HCT116 (cell line): ENCODE data around the gene RECQL5.

Experiments used
- CBX3 ChIP-seq: IDR thresholded peaks from 2 replicates; pipeline ENCODE4 v1.6.1; 2012; ENCODE audit warnings: low read depth
- POLR2AphosphoS5 ChIP-seq: IDR thresholded peaks from 2 replicates; pipeline ENCODE4 v1.6.1; 2011; ENCODE audit warnings: mild to moderate bottlenecking, low read depth, low read length, moderate library complexity
- TF ChIP-seq, protein P1 (sequence below), 3 experiments: fragments of 200-600 bp in 1 of 3; sonication (generic) in 1 of 3; IDR thresholded peaks in 2 of 3; conservative IDR thresholded peaks in 1 of 3; 2 replicates each; pipeline ENCODE4 v1.5.1; 2012 to 2017; ENCODE audit warnings: low read depth in 2 of 3, low read length in 2 of 3, antibody characterized with exemption in 1 of 3, borderline replicate concordance in 1 of 3, control low read depth in 1 of 3, mild to moderate bottlenecking in 1 of 3, mixed read lengths in 1 of 3, mixed run types in 1 of 3, moderate library complexity in 1 of 3; ENCODE audit not compliant: insufficient read depth in 1 of 3
- TF ChIP-seq, protein P2 (sequence below): IDR thresholded peaks from 2 replicates; pipeline ENCODE4 v1.6.1; 2012; ENCODE audit warnings: low read depth

- TF ChIP-seq, protein P1, sequence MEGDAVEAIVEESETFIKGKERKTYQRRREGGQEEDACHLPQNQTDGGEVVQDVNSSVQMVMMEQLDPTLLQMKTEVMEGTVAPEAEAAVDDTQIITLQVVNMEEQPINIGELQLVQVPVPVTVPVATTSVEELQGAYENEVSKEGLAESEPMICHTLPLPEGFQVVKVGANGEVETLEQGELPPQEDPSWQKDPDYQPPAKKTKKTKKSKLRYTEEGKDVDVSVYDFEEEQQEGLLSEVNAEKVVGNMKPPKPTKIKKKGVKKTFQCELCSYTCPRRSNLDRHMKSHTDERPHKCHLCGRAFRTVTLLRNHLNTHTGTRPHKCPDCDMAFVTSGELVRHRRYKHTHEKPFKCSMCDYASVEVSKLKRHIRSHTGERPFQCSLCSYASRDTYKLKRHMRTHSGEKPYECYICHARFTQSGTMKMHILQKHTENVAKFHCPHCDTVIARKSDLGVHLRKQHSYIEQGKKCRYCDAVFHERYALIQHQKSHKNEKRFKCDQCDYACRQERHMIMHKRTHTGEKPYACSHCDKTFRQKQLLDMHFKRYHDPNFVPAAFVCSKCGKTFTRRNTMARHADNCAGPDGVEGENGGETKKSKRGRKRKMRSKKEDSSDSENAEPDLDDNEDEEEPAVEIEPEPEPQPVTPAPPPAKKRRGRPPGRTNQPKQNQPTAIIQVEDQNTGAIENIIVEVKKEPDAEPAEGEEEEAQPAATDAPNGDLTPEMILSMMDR (IDR thresholded peaks at IDR 0.05 in 2 of 3, conservative IDR thresholded peaks at IDR 0.05 in 1 of 3; ENCODE audit: borderline replicate concordance in 1 of 3, insufficient read depth in 1 of 3, low read depth in 2 of 3, low read length in 2 of 3), result no peak
- TF ChIP-seq, protein P2, sequence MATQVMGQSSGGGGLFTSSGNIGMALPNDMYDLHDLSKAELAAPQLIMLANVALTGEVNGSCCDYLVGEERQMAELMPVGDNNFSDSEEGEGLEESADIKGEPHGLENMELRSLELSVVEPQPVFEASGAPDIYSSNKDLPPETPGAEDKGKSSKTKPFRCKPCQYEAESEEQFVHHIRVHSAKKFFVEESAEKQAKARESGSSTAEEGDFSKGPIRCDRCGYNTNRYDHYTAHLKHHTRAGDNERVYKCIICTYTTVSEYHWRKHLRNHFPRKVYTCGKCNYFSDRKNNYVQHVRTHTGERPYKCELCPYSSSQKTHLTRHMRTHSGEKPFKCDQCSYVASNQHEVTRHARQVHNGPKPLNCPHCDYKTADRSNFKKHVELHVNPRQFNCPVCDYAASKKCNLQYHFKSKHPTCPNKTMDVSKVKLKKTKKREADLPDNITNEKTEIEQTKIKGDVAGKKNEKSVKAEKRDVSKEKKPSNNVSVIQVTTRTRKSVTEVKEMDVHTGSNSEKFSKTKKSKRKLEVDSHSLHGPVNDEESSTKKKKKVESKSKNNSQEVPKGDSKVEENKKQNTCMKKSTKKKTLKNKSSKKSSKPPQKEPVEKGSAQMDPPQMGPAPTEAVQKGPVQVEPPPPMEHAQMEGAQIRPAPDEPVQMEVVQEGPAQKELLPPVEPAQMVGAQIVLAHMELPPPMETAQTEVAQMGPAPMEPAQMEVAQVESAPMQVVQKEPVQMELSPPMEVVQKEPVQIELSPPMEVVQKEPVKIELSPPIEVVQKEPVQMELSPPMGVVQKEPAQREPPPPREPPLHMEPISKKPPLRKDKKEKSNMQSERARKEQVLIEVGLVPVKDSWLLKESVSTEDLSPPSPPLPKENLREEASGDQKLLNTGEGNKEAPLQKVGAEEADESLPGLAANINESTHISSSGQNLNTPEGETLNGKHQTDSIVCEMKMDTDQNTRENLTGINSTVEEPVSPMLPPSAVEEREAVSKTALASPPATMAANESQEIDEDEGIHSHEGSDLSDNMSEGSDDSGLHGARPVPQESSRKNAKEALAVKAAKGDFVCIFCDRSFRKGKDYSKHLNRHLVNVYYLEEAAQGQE, result no peak
- TF ChIP-seq CBX3 (no peak), POLR2AphosphoS5 (no peak)
Measured at GRCh38 chr17:75632428-75632827, 34.5 kb downstream of the RECQL5 start.
